ENCODE results near the gene ROBO4.
A peak's percentile ranks its signal among the peaks of the same experiment; 100 is the strongest.

Gene ROBO4

GRCh38 chr11:124891373-124891861 is 6.2 kb downstream of the ROBO4 start:
- H3K4me3 ChIP-seq (replicated peaks; ENCODE audit: low read depth, low read length): no peak overlapping the region
- peak; percentile 14 for TF ChIP-seq CTCF (IDR thresholded peaks at IDR 0.05; ENCODE audit: low read depth, low read length, missing control alignments)
- no peak for DNase-seq (ENCODE audit: extremely low read depth, low read depth)

DNA sequence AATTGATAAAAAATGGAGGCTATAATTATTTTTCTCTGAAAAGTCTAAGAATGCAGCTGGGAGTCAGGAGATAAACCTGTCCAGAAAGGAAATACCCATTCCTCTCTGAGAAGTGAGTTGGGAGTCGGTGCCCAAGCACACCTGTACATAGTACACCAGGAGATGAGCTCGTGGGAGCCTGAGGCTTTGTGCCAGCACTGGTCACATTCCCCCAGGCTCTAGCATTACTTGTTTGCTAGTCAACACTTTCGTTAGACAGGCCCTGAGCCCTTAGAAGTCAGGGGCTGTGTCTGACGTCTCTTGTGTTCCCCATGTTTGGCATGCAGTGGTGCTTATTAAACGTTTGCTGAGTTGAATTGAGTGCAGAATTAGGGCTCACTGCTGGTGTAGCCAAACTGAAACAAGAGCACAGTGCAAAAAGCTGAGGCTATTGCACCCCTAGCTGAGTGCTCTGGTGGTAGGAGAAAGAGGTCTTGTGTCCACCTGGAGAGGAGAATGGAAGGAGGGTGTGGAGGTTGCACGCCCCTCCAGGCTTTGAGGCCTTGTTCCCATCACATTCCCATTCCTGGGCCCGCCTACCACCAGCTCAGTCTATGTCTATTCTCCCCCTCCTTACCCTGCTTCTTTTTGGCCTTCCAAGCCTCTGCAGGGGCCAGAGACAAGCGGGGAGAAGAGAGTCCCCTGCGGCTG is 6.8 kb downstream of the ROBO4 start:
- TF ChIP-seq CTCF (IDR thresholded peaks at IDR 0.05; ENCODE audit: low read depth, low read length, missing control alignments): no peak
- H3K4me3 ChIP-seq (replicated peaks; ENCODE audit: low read depth, low read length): no peak overlapping the region
- DNase-seq (ENCODE audit: extremely low read depth, low read depth): no peak

- H3K4me3 ChIP-seq (replicated peaks; ENCODE audit: low read depth, low read length): no peak overlapping the region
- no peak for DNase-seq (ENCODE audit: extremely low read depth, low read depth)
- no peak for TF ChIP-seq CTCF (IDR thresholded peaks at IDR 0.05; ENCODE audit: low read depth, low read length, missing control alignments)
Measured at GRCh38 chr11:124890151-124890550, 7.5 kb downstream of the ROBO4 start.

DNA sequence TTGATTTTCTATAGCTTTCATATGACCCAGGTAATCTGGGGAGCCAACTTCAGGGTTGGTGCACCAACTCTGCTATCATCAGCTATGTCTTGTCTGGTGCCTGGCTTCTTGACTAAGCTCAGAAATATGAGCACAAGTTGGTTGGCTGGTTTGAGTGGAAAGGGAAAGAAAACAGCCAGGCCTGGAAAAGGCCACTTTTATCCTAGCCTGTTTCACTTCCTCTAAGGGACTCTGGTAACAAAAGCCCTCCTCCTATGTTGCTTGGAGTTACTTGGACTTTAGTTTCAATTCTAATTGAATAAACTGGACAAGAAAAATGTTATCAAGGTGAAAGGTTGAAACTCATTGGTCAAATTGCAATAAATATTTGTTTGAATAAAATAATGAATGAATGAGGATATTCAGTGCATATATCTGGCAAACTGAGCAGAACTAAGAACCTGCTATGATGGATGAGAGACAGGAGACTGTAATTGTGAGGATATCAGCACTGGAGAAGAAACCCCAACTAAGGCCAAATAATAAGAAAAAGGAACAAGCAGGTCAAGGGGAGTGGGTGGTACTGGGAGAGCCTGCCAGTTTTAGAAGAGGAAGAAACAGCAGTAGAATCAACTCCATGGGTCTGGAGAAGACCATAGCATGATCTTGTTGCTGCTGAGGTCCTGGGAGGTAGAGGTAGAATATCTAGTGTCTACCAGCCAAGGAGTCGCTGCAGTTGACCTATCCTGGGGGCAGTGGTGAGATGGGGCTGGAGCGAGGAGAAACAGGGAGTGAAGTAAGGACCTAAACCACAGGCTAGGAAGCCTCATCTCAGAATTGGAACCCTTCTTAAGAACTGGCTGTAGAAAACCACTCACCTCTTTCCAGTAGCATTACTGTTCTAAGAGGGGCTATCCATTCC is 8.2 kb downstream of the ROBO4 start:
- DNase-seq (ENCODE audit: extremely low read depth, low read depth): no peak
- no peak for TF ChIP-seq CTCF (IDR thresholded peaks at IDR 0.05; ENCODE audit: low read depth, low read length, missing control alignments)

GRCh38 chr11:124887667-124888013 is 10.0 kb downstream of the ROBO4 start:
- DNase-seq (ENCODE audit: extremely low read depth, low read depth): no peak
- no peak overlapping the region for H3K4me3 ChIP-seq (replicated peaks; ENCODE audit: low read depth, low read length)
- no peak for TF ChIP-seq CTCF (IDR thresholded peaks at IDR 0.05; ENCODE audit: low read depth, low read length, missing control alignments)

More for the DNA sequence above, 8.2 kb downstream of the ROBO4 start:
- no peak overlapping the region for H3K4me3 ChIP-seq (replicated peaks; ENCODE audit: low read depth, low read length)

DNA sequence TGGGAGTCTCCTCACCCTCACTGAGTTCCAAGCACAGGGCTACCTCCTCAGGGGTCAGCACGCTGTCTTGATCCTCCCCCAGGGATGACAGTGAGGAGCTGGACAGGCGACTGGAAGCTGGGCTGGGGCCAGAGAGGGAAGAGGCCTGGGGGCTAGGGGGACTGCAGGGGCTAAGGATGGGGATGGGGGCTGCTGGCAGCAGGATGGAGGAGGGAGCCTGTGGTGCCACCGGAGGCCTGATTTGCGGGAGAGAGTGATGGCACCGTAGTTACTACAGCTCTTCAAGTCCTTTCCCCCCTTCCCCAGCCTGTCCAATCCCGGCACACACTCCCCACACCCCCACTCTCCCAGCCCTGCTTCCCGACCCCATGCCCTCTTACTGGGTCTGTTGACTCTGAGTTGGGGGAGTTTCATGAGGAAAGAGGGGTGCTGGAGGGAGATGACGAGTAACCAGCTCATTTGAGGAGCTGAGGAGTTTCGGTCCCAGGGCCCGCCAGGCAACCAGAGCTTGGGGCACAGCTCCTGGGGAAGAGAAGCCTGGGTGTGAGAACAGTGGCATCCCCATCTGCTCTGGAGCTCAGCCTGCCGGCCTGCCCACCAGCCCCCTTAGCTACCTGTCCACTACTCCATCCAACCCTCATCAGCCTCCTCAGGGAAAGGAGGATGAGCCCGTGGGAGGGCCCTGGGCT is 10.5 kb downstream of the ROBO4 start:
- DNase-seq (ENCODE audit: extremely low read depth, low read depth): no peak
- no peak overlapping the region for H3K4me3 ChIP-seq (replicated peaks; ENCODE audit: low read depth, low read length)
- no peak for TF ChIP-seq CTCF (IDR thresholded peaks at IDR 0.05; ENCODE audit: low read depth, low read length, missing control alignments)
